Breast epithelium (tissue), 4 donors: ENCODE data around the gene ATP6V0B. TPM values are rescaled to one million over a fixed set of nuclear protein-coding genes. Genes with fewer than 3 reads are reported as not detected.

ENCODE experiments used
- DNase-seq, 2 donors: peaks; one replicate each; pipeline ENCODE4 v3.0.0-alpha.2; 2019; ENCODE audit warnings: low spot score in 2 of 2
- H3K27ac ChIP-seq, 2 donors: fragments of 200-600 bp; sonication (generic) in 1 of 2; one replicate each; pipeline ENCODE4 v1.5.1; 2016 to 2019; ENCODE audit warnings: mild to moderate bottlenecking in 1 of 2
- H3K27me3 ChIP-seq, 2 donors: fragments of 200-600 bp; sonication (generic) in 1 of 2; one replicate each; pipeline versions ENCODE4 v1.5.1 to v1.6.0; 2017 to 2019; ENCODE audit warnings: control low read depth in 1 of 2, mild to moderate bottlenecking in 1 of 2
- H3K36me3 ChIP-seq: fragments of 200-600 bp; one replicate; pipeline ENCODE4 v1.5.1; 2019
- H3K4me1 ChIP-seq, 2 donors: fragments of 200-600 bp; sonication (generic); one replicate each; pipeline ENCODE4 v1.5.1; 2016 to 2019; ENCODE audit warnings: control low read depth in 1 of 2
- H3K4me3 ChIP-seq, 3 donors: fragments of 200-600 bp; sonication (generic); 1 replicate in 2 of 3; 2 replicates in 1 of 3; pipeline ENCODE4 v1.5.1; 2016 to 2019; ENCODE audit warnings: mild to moderate bottlenecking in 3 of 3, moderate library complexity in 2 of 3
- H3K9me3 ChIP-seq, 2 donors: fragments of 200-600 bp; sonication (generic) in 1 of 2; one replicate each; pipeline ENCODE4 v1.5.1; 2016 to 2019; ENCODE audit warnings: control low read depth in 1 of 2
- CTCF ChIP-seq, 3 donors: fragments of 450-650 bp; IDR thresholded peaks; one replicate each; pipeline ENCODE4 v1.5.1; 2016 to 2017; ENCODE audit warnings: antibody characterized with exemption in 3 of 3, mild to moderate bottlenecking in 3 of 3, moderate library complexity in 3 of 3
- POLR2A ChIP-seq: fragments of 450-650 bp; IDR thresholded peaks from one replicate; pipeline ENCODE4 v1.6.1; 2016; ENCODE audit warnings: antibody characterized with exemption, mild to moderate bottlenecking, moderate library complexity
- POLR2AphosphoS5 ChIP-seq, 3 donors: sonication (generic); formaldehyde crosslinking; IDR thresholded peaks; one replicate each; pipeline ENCODE4 v1.6.1; 2017; ENCODE audit warnings: antibody characterized with exemption in 3 of 3
- intact Hi-C: fragments of 100-400 bp; cut with DNase I; formaldehyde crosslinking; loops from one replicate; pipeline ENCODE4 v1.15.1; 2023; ENCODE audit warnings: low total_unique reads
- total RNA-seq, 3 donors: library from RNA; depleted of rRNA; stranded (reverse); fragments of >200 nt; gene quantifications; one replicate each; pipeline ENCODE4 v1.1.0, GENCODE V29; 2016

Gene ATP6V0B
- total RNA-seq, 3 donors from 2014 or later, result 131 to 156 (median 155) TPM

GRCh38 chr1:43976890-43977289 lies 2.1 kb downstream of the ATP6V0B start:
- H3K9me3 ChIP-seq, result no peaks in the 10 kb centered on the region
- TF ChIP-seq POLR2A (no peak), CTCF (IDR thresholded peaks at IDR 0.05) (no peak), POLR2AphosphoS5 (IDR thresholded peaks at IDR 0.05) (no peak)
- H3K27ac ChIP-seq, result no peak overlapping the region
- intact Hi-C loops, result loop anchor here (5.0 to 10.0 kb wide), 3 partner anchors 442 to 1640 kb away; partner anchors contain the start of genes FOXJ3 and PTPRF
- no peak for DNase-seq
- no peak overlapping the region for H3K4me3 ChIP-seq
- H3K36me3 ChIP-seq, result no peaks in the 10 kb centered on the region
- H3K4me1 ChIP-seq, result peaks cover 0 to 18% of the 10 kb centered on the region in 2 donors
- H3K27me3 ChIP-seq, result no peaks in the 10 kb centered on the region

GRCh38 chr1:43977376-43978263 lies 2.9 kb downstream of the ATP6V0B start:
- intact Hi-C loops, result loop anchor here (5.0 to 10.0 kb wide), 3 partner anchors 443 to 1640 kb away; partner anchors contain the start of genes FOXJ3 and PTPRF

GRCh38 chr1:43978264-43978550 lies 3.4 kb downstream of the ATP6V0B start:
- Histone ChIP-seq H3K4me1 (peaks cover 0 to 18% of the 10 kb centered on the region in 2 donors), H3K27me3 (no peaks in the 10 kb centered on the region), H3K36me3 (no peaks in the 10 kb centered on the region), H3K4me3 (peak overlapping the region in 2 of 3 donors; percentile 81 to 85), H3K27ac (no peak overlapping the region), H3K9me3 (no peaks in the 10 kb centered on the region)
- intact Hi-C loops, result loop anchor here (5.0 to 10.0 kb wide), 3 partner anchors 443 to 1641 kb away; partner anchors contain the start of genes FOXJ3 and PTPRF
- TF ChIP-seq POLR2A, result no peak
- no peak for TF ChIP-seq CTCF (IDR thresholded peaks at IDR 0.05)
- no peak for TF ChIP-seq POLR2AphosphoS5 (IDR thresholded peaks at IDR 0.05)
- no peak for DNase-seq

More at GRCh38 chr1:43977376-43978263, 2.9 kb downstream of the ATP6V0B start:
- TF ChIP-seq POLR2AphosphoS5 (IDR thresholded peaks at IDR 0.05) (no peak), CTCF (IDR thresholded peaks at IDR 0.05) (no peak), POLR2A (no peak)
- Histone ChIP-seq H3K36me3 (no peaks in the 10 kb centered on the region), H3K27ac (no peak overlapping the region), H3K9me3 (no peaks in the 10 kb centered on the region), H3K4me3 (no peak overlapping the region), H3K4me1 (peaks cover 0 to 18% of the 10 kb centered on the region in 2 donors), H3K27me3 (no peaks in the 10 kb centered on the region)
- DNase-seq, result no peak

- TF ChIP-seq CTCF (IDR thresholded peaks at IDR 0.05) (no peak), POLR2AphosphoS5 (IDR thresholded peaks at IDR 0.05) (no peak), POLR2A (no peak)
- H3K4me3 ChIP-seq, result peak within 1 kb of the TSS; percentile 76 to 85 (median 81)
- H3K9me3 ChIP-seq, result no peaks in the 10 kb centered on the region
- intact Hi-C loops, result loop anchor here (5.0 to 10.0 kb wide), 3 partner anchors 444 to 1641 kb away; partner anchors contain the start of genes FOXJ3 and PTPRF
- no peak for DNase-seq
- H3K27ac ChIP-seq, result peak within 1 kb of the TSS; percentile 61 to 72
- no peaks in the 10 kb centered on the region for H3K36me3 ChIP-seq
- no peaks in the 10 kb centered on the region for H3K27me3 ChIP-seq
- peaks cover 0 to 18% of the 10 kb centered on the region in 2 donors for H3K4me1 ChIP-seq
Observed at GRCh38 chr1:43978551-43979260, 3.9 kb downstream of the ATP6V0B start, which contains the start of gene B4GALT2. B4GALT2 (plus strand) TSS chr1:43979210; CDS start chr1:43981161, 1,951 bp downstream.
